ENCODE data around the gene KCNIP1.

DNA sequence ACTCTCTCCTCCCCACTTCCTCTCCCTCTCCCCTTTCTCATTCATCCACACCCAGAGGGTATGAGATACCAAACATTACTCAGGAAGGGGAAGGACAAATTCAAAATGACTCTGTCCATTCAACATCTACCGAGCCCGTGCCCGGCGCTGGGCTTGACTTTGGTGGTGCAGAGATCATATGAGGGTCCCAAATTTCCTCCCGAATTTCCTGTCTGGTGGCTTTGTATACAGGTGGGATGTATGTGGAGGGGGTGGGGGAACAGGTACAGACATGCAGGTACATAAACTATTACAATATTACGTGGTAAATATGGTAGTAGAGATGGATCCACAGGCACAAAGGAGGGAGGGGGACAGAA is 257.9 kb downstream of the KCNIP1 start:
- TF ChIP-seq CTCF (IDR thresholded peaks at IDR 0.05 in 8 of 11, conservative IDR thresholded peaks at IDR 0.05 in 3 of 11) (no peak), POLR2AphosphoS5 (IDR thresholded peaks at IDR 0.05) (no peak)
